Osteoblast (primary cell): ENCODE results near the gene ITGAE. TPM values are rescaled to one million over a fixed set of nuclear protein-coding genes. Genes with fewer than 3 reads are reported as not detected.
"Not testable (repeated sequence)": the region's sequence is repeated elsewhere in the genome, so short reads cannot be mapped to it uniquely, and the experiment has no call there.

Experiments
- DNase-seq: peaks from one replicate; pipeline ENCODE4 v3.0.0; 2011; ENCODE audit warnings: low spot score, mixed read lengths; ENCODE audit not compliant: insufficient read length; ENCODE audit errors: missing footprints
- H2AFZ ChIP-seq: 2 replicates; pipeline ENCODE4 v1.6.0; 2011; ENCODE audit warnings: mild to moderate bottlenecking, low read length
- H3K27ac ChIP-seq: 2 replicates; pipeline ENCODE4 v1.5.1; 2011; ENCODE audit warnings: mild to moderate bottlenecking, low read depth, low read length, moderate library complexity
- H3K27me3 ChIP-seq: 2 replicates; pipeline ENCODE4 v1.6.0; 2012; ENCODE audit warnings: mild to moderate bottlenecking, control low read depth, inconsistent platforms, low read length, moderate library complexity; ENCODE audit not compliant: insufficient read depth
- H3K36me3 ChIP-seq: 2 replicates; pipeline ENCODE4 v1.5.1; 2011; ENCODE audit warnings: mild to moderate bottlenecking, low read length, control low read depth, moderate library complexity; ENCODE audit not compliant: insufficient read depth
- H3K4me1 ChIP-seq: 2 replicates; pipeline ENCODE4 v1.5.1; 2011; ENCODE audit warnings: mild to moderate bottlenecking, low read length, control low read depth, moderate library complexity; ENCODE audit not compliant: insufficient read depth
- H3K4me2 ChIP-seq: 2 replicates; pipeline ENCODE4 v1.6.0; 2011; ENCODE audit warnings: mild to moderate bottlenecking, low read length; ENCODE audit not compliant: insufficient read depth
- H3K4me3 ChIP-seq: fragments of 200-600 bp; sonication (generic); 3 replicates; pipeline ENCODE4 v1.5.1; 2012; ENCODE audit warnings: mild to moderate bottlenecking, low read length, inconsistent platforms; ENCODE audit not compliant: insufficient read depth
- H3K79me2 ChIP-seq: 2 replicates; pipeline ENCODE4 v1.6.0; 2012; ENCODE audit warnings: mild to moderate bottlenecking, low read length, control low read depth, inconsistent platforms; ENCODE audit not compliant: insufficient read depth
- H3K9me3 ChIP-seq: 2 replicates; pipeline ENCODE4 v1.5.1; 2011; ENCODE audit warnings: low read depth, low read length, control low read depth
- H4K20me1 ChIP-seq: 2 replicates; pipeline ENCODE4 v1.6.0; 2012; ENCODE audit warnings: mild to moderate bottlenecking, low read length, control low read depth; ENCODE audit not compliant: insufficient read depth
- CTCF ChIP-seq: IDR thresholded peaks from 2 replicates; pipeline ENCODE4 v1.5.1; 2011; ENCODE audit warnings: mild to moderate bottlenecking, low read depth, low read length, moderate library complexity; ENCODE audit errors: extremely low read depth
- total RNA-seq: library from RNA; depleted of rRNA; stranded (reverse); fragments of >200 nt; gene quantifications from 2 replicates; pipeline ENCODE4 v1.2.3, GENCODE V29; 2012

The ITGAE gene
- total RNA-seq, 1 donor: 10.5 TPM

GRCh38 chr17:3796110-3796821, 4.7 kb downstream of the ITGAE start:
- Histone ChIP-seq H2AFZ (no peak overlapping the region), H3K4me2 (no peak overlapping the region), H3K9me3 (no peaks in the 10 kb centered on the region), H3K4me3 (no peak overlapping the region), H3K27ac (no peak overlapping the region), H3K36me3 (no peaks in the 10 kb centered on the region), H3K27me3 (no peaks in the 10 kb centered on the region), H3K79me2 (no peaks in the 10 kb centered on the region), H4K20me1 (no peaks in the 10 kb centered on the region), H3K4me1 (peaks cover 36% of the 10 kb centered on the region)
- peak; percentile 69 for DNase-seq
- TF ChIP-seq CTCF: no peak

- no peaks in the 10 kb centered on the region for H3K9me3 ChIP-seq
- TF ChIP-seq CTCF: no peak
- H3K27ac ChIP-seq: peak overlapping the region; percentile 86
- H4K20me1 ChIP-seq: no peaks in the 10 kb centered on the region
- H3K79me2 ChIP-seq: no peaks in the 10 kb centered on the region
- H3K4me3 ChIP-seq: no peak overlapping the region
- H3K4me1 ChIP-seq: peaks cover 34% of the 10 kb centered on the region
- H3K4me2 ChIP-seq: no peak overlapping the region
- H3K36me3 ChIP-seq: no peaks in the 10 kb centered on the region
- peak overlapping the region; percentile 80 for H2AFZ ChIP-seq
- H3K27me3 ChIP-seq: no peaks in the 10 kb centered on the region
- peak; percentile 68 for DNase-seq
Measured at GRCh38 chr17:3795390-3796102, 5.4 kb downstream of the ITGAE start.

GRCh38 chr17:3794557-3795389, 6.2 kb downstream of the ITGAE start:
- H3K27ac ChIP-seq: peak overlapping the region; percentile 86
- no peak overlapping the region for H3K4me2 ChIP-seq
- H3K9me3 ChIP-seq: no peaks in the 10 kb centered on the region
- H3K4me1 ChIP-seq: peaks cover 34% of the 10 kb centered on the region
- no peaks in the 10 kb centered on the region for H3K79me2 ChIP-seq
- no peak for TF ChIP-seq CTCF
- peak overlapping the region; percentile 80 for H2AFZ ChIP-seq
- no peaks in the 10 kb centered on the region for H4K20me1 ChIP-seq
- no peaks in the 10 kb centered on the region for H3K36me3 ChIP-seq
- no peaks in the 10 kb centered on the region for H3K27me3 ChIP-seq
- peak; percentile 95 for DNase-seq
- no peak overlapping the region for H3K4me3 ChIP-seq

- H3K36me3 ChIP-seq, H4K20me1 ChIP-seq, H3K79me2 ChIP-seq, H3K9me3 ChIP-seq, DNase-seq, H3K4me2 ChIP-seq, H3K27me3 ChIP-seq, H3K4me3 ChIP-seq: not testable (repeated sequence)
- H3K27ac ChIP-seq: peak overlapping the region; percentile 86
- H2AFZ ChIP-seq: peak overlapping the region; percentile 80
- peaks cover 32% of the 10 kb centered on the region for H3K4me1 ChIP-seq
Measured at GRCh38 chr17:3794152-3794551, 6.8 kb downstream of the ITGAE start.

GRCh38 chr17:3793258-3793657, 7.7 kb downstream of the ITGAE start:
- H2AFZ ChIP-seq, DNase-seq, H3K4me3 ChIP-seq, H4K20me1 ChIP-seq, H3K9me3 ChIP-seq, H3K27ac ChIP-seq, H3K27me3 ChIP-seq, H3K79me2 ChIP-seq, H3K36me3 ChIP-seq, H3K4me2 ChIP-seq: not testable (repeated sequence)
- H3K4me1 ChIP-seq: peaks cover 23% of the 10 kb centered on the region
